Measurements from ENCODE around the gene MYLK2.

GRCh38 chr20:31838646-31839292, 19.6 kb downstream of the MYLK2 start:
- TF ChIP-seq GATA2 (IDR thresholded peaks at IDR 0.05; ENCODE audit: low read depth, low read length) = no peak
- no peak for TF ChIP-seq GATA3 (IDR thresholded peaks at IDR 0.05; ENCODE audit: low read depth, low read length)

Data from SH-SY5Y (cell line).